Measurements from ENCODE around the gene SZRD1.

GRCh38 chr1:16397120-16397519, 30.1 kb downstream of the SZRD1 start:
- TF ChIP-seq, protein P1, sequence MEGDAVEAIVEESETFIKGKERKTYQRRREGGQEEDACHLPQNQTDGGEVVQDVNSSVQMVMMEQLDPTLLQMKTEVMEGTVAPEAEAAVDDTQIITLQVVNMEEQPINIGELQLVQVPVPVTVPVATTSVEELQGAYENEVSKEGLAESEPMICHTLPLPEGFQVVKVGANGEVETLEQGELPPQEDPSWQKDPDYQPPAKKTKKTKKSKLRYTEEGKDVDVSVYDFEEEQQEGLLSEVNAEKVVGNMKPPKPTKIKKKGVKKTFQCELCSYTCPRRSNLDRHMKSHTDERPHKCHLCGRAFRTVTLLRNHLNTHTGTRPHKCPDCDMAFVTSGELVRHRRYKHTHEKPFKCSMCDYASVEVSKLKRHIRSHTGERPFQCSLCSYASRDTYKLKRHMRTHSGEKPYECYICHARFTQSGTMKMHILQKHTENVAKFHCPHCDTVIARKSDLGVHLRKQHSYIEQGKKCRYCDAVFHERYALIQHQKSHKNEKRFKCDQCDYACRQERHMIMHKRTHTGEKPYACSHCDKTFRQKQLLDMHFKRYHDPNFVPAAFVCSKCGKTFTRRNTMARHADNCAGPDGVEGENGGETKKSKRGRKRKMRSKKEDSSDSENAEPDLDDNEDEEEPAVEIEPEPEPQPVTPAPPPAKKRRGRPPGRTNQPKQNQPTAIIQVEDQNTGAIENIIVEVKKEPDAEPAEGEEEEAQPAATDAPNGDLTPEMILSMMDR (conservative IDR thresholded peaks at IDR 0.05; ENCODE audit: low read depth, low read length), result no peak
- no peak for TF ChIP-seq EZH2phosphoT487 (IDR thresholded peaks at IDR 0.05; ENCODE audit: borderline replicate concordance, low read length)
- no peak for TF ChIP-seq EZH2 (IDR thresholded peaks at IDR 0.05; ENCODE audit: low read length, unreplicated experiment)
